ENCODE data around the gene MAMLD1.

GRCh38 chrX:150508018-150508417 is 144.9 kb downstream of the MAMLD1 start:
- TF ChIP-seq CTCF (IDR thresholded peaks at IDR 0.05; ENCODE audit: control extremely low read depth in 1 of 3, insufficient read depth in 1 of 3, low read depth in 1 of 3, low read length in 3 of 3) (no peak), SIX5 (IDR thresholded peaks at IDR 0.05; ENCODE audit: low read depth, low read length) (no peak), BACH1 (IDR thresholded peaks at IDR 0.05; ENCODE audit: low read length) (no peak), POLR2AphosphoS5 (IDR thresholded peaks at IDR 0.05; ENCODE audit: low read depth, low read length) (no peak), ATF3 (IDR thresholded peaks at IDR 0.05; ENCODE audit: insufficient read depth, low read depth, low read length) (no peak)
